Nephron (organoid): Measurements from ENCODE around the gene RYR1.
A peak's percentile ranks its signal among the peaks of the same experiment; 100 is the strongest.
"Not testable (repeated sequence)": the region's sequence is repeated elsewhere in the genome, so short reads cannot be mapped to it uniquely, and the experiment has no call there.

Experiments
- H3K27ac Mint-ChIP-seq, 3 experiments: 2 replicates each; pipeline ENCODE4 v1.8.0; 2020; ENCODE audit warnings: mixed read lengths in 3 of 3, mild to moderate bottlenecking in 2 of 3, moderate library complexity in 1 of 3
- H3K27me3 Mint-ChIP-seq: 2 replicates; pipeline ENCODE4 v1.8.0; 2021; ENCODE audit warnings: low read depth, mild to moderate bottlenecking, moderate library complexity, mixed read lengths
- H3K36me3 Mint-ChIP-seq: 2 replicates; pipeline ENCODE4 v1.8.0; 2020; ENCODE audit warnings: low read depth, mixed read lengths
- H3K4me1 Mint-ChIP-seq: 2 replicates; pipeline ENCODE4 v1.8.0; 2020; ENCODE audit warnings: mixed read lengths
- H3K4me3 Mint-ChIP-seq, 3 experiments: 2 replicates each; pipeline ENCODE4 v1.8.0; 2020; ENCODE audit warnings: mild to moderate bottlenecking in 3 of 3, mixed read lengths in 3 of 3, moderate library complexity in 2 of 3
- H3K9me3 Mint-ChIP-seq: 2 replicates; pipeline ENCODE4 v1.8.0; 2020; ENCODE audit warnings: mixed read lengths
- CTCF ChIP-seq, 3 experiments: fragments of 200-600 bp; sonication (generic); IDR thresholded peaks; one replicate each; pipeline ENCODE4 v1.5.0; 2021; ENCODE audit warnings: antibody characterized with exemption in 3 of 3; ENCODE audit not compliant: unreplicated experiment in 3 of 3

The RYR1 gene

DNA sequence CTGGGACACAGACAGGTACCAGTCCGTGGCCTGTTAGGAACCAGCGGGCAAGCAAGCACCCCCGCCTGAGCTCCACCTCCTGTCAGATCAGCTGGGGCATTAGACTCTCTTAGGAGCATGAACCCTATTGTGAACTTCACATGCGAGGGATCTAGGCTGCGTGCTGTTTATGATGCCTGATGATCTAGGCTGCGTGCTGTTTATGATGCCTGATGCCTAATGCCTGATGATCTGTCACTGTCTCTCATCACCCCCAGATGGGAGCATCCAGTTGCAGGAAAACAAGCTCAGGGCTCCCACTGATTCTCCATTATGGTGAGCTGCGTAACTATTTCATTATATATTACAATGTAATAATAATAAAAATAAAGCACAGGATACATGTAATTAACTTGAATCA, 11.1 kb upstream of the RYR1 start:
- Mint-ChIP-seq H3K4me3 (no peak overlapping the region), H3K27ac (no peak overlapping the region), H3K4me1 (peaks cover 7% of the 10 kb centered on the region), H3K36me3 (no peaks in the 10 kb centered on the region), H3K9me3 (no peaks in the 10 kb centered on the region), H3K27me3 (peaks cover 17% of the 10 kb centered on the region)
- TF ChIP-seq CTCF (IDR thresholded peaks at IDR 0.05; ENCODE audit: unreplicated experiment in 3 of 3) = no peak

DNA sequence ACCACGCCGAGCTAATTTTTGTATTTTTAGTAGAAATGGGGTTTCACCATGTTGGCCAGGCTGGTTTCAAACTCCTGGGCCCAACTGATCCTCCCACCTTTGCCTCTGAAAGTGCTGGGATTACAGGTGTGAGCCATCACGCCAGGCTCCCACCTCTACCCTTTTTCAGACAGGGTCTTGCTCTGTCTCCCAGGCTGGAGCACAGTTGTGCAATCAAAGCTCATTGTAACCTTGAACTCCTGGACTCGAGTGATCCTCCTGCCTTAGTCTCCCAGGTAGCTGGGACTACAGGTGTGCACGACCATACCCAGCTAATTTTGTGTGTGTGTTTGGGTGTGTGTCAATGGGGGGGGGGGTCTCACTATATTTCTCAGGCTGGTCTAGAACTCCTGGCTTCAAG, 9.2 kb upstream of the RYR1 start:
- H3K27ac Mint-ChIP-seq = no peak overlapping the region
- peaks cover 5% of the 10 kb centered on the region for H3K4me1 Mint-ChIP-seq
- no peaks in the 10 kb centered on the region for H3K36me3 Mint-ChIP-seq
- peaks cover 5% of the 10 kb centered on the region for H3K27me3 Mint-ChIP-seq
- H3K4me3 Mint-ChIP-seq = no peak overlapping the region
- H3K9me3 Mint-ChIP-seq = no peaks in the 10 kb centered on the region
- TF ChIP-seq CTCF (IDR thresholded peaks at IDR 0.05; ENCODE audit: unreplicated experiment in 3 of 3) = no peak

DNA sequence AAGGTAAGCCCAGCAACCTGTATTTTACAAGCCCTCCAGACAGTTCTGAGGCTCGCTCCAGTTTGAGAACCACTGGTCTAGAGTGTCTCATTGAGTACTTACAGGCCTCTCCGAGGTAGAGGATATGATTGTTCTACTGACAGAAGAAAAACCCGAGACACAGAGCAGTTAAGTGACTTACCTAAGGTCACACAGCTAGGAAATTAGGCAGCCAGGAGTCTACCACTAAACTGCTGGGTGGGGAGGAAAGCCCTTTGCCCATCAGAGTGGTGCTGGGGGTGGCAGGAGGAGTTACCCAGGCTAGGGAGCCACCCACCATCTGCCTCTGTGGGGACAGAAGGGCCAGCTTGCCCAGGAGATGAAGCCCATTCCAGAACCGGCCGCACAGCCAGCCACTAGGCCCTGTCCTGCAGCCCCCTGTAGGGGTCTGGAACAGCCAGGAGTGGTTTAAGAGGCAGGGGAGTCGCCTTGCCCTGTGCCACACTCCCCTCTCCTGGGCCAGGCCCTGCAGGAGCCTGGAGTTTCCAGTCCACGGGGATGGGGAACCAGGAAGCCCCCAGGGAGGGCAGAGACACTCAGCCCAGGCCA, 8.2 kb upstream of the RYR1 start:
- TF ChIP-seq CTCF (IDR thresholded peaks at IDR 0.05; ENCODE audit: unreplicated experiment in 3 of 3) = no peak
- H3K4me3 Mint-ChIP-seq = no peak overlapping the region
- peaks cover 5% of the 10 kb centered on the region for H3K4me1 Mint-ChIP-seq
- no peaks in the 10 kb centered on the region for H3K36me3 Mint-ChIP-seq
- H3K27me3 Mint-ChIP-seq = peaks cover 5% of the 10 kb centered on the region
- H3K27ac Mint-ChIP-seq = no peak overlapping the region
- no peaks in the 10 kb centered on the region for H3K9me3 Mint-ChIP-seq

DNA sequence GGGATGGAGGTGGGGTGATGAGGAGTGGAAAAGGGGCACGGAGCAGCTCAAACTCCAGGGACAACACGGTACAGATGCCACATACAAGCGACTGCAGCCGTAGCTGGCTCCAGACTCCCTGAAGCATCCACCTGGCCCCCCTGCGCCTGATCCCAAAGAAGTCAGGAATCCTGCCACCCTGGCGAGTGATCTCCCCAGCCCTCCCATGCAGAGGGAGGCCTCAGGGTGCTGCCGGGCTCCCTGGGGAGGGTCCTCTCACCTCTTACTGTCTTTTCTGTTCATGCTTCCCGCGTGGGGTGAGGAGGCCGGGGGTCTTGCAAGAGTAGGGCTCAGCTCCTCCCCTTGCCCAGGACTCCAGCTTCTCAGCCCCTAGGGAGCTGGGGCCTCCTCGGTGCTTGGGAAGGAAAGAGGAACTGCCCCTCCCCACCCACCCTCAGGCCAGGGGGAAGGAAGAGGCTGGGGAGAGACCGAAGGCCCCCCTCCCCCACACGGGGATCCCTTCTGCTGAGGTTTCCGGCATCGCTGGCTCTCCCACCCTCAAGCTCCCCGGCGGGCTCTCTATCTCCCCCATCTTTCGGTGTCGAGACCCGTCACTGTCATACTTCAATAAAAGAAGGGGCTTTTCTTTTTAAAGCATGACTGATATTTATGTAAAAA, 7.6 kb upstream of the RYR1 start, which contains the start of gene RASGRP4:
Gene RASGRP4 (minus strand): TSS at position 410 of the 657 bp plus-strand sequence. CDS start 128 bp downstream, at position 282.
- Mint-ChIP-seq H3K4me3 (peak within 1 kb of the TSS; percentile 28 to 72 (median 63)), H3K27me3 (peaks cover under 1% of the 10 kb centered on the region), H3K4me1 (peaks cover 5% of the 10 kb centered on the region), H3K36me3 (no peaks in the 10 kb centered on the region), H3K9me3 (no peaks in the 10 kb centered on the region), H3K27ac (peak within 1 kb of the TSS in 2 of 3 experiments; percentile 49 to 82)
- no peak for TF ChIP-seq CTCF (IDR thresholded peaks at IDR 0.05; ENCODE audit: unreplicated experiment in 3 of 3)

DNA sequence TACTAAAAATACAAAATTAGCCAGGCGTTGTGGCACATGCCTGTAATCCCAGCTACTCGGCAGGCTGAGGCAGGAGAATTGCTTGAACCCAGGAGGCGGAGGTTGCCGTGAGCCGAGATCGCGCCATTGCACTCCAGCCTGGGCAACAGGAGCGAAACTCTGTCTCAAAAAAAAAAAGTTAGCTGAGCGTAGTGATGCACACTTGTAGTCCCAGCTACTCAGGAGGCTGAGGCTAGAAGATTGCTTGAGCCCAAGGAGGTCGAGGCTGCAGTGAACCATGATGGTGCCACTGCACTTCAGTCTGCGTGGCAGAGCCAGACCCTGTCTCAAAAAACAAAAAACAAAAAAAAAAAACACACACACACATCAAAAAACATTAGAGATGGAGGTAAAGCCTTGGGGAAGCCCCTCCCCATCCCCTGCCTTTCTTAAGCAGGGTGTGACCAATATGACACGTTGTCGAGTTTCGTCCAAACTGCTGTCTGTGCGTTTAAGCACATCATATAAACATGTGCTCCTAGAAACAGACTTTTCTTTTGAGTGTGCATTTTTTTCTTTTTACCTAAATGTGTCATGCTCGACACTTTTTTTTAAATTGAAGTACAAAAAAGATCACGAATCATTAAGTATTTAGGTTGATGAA, 6.3 kb upstream of the RYR1 start:
- H3K4me3 Mint-ChIP-seq, H3K4me1 Mint-ChIP-seq, H3K36me3 Mint-ChIP-seq, H3K9me3 Mint-ChIP-seq, H3K27ac Mint-ChIP-seq, H3K27me3 Mint-ChIP-seq: not testable (repeated sequence)

GRCh38 chr19:38429055-38429810, 4.3 kb upstream of the RYR1 start:
- Mint-ChIP-seq H3K4me3 (no peak overlapping the region), H3K27ac (peak overlapping the region in 1 of 3 experiments; percentile 20), H3K36me3 (no peaks in the 10 kb centered on the region), H3K27me3 (peaks cover 10% of the 10 kb centered on the region), H3K4me1 (peaks cover 15% of the 10 kb centered on the region), H3K9me3 (no peaks in the 10 kb centered on the region)
- TF ChIP-seq CTCF (IDR thresholded peaks at IDR 0.05; ENCODE audit: unreplicated experiment in 3 of 3) = no peak
